GM19328 (cell line): ENCODE measurements around the gene NUP210L.
"Not testable (repeated sequence)": the region's sequence is repeated elsewhere in the genome, so short reads cannot be mapped to it uniquely, and the experiment has no call there.

Experiments used
- ATAC-seq: cut with Tn5 transposase; IDR thresholded peaks from one replicate; pipeline ENCODE4 v1.9.1; 2021; ENCODE audit warnings: mild to moderate bottlenecking, moderate library complexity; ENCODE audit not compliant: unreplicated experiment

Gene NUP210L

DNA sequence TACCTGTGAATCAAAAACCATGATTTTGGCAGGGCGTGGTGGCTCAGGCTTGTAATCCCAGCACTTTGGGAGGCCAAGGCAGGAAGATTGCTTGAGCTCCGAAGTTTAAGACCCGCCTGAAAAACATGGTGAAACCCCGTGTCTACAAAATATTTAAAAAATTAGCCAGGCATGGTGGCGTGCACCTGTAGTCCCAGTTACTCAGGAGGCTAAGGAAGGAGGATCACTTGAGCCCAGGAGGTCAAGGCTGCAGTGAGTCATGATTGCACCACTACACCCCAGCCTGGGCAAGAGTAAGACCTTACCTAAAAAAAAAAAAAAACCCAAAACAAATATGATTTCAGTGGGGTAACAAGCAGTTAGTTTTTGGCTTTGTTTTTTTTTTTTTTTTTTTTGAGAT lies 54.7 kb downstream of the NUP210L start:
- ATAC-seq: not testable (repeated sequence)

DNA sequence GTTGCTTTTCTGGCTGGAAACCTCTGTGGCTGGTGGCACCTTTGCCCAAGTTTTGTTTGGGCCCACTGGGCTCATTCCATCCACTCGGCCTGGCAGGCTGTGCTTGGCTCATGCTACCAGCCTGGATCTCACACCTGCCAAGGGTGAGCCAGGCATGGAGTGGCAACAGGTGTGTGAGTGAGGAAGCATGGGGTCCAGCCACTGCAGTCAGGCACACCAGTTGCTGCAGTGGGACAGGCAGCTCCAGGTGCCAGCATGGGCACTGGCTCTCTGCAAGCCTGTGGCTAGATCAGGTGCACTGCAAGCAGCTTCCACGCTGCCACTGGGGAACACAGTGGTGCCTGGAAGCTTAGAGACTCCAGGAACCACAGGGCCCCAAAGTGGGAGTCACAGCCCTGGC lies 57.0 kb downstream of the NUP210L start:
- ATAC-seq: no peak

DNA sequence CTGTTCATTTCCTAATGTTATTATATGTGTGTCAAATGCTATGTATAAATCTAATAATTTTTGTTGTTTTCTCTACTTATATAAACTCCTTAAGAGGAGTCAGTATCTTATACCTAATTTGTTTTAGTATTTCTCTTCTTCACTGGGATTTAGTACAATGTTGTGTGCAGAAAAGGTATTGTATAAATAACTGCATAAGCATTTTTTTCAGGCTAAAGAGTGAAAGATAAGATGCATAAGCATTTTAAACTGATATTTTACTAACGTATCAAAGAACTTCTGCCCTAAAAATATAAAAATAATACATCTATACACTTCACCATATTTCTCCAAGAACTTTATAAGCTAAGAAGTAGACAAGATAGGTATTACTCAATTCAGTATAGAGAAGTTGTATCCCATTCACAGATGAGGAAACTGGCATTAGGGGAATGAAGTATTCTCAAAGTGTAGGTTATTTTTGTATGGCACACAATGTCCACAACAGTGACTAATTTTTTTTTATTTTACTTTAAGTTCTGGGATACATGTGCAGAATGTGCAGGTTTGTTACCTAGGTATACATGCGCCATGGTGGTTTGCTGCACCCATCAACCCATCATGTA lies 59.3 kb downstream of the NUP210L start:
- no peak for ATAC-seq

DNA sequence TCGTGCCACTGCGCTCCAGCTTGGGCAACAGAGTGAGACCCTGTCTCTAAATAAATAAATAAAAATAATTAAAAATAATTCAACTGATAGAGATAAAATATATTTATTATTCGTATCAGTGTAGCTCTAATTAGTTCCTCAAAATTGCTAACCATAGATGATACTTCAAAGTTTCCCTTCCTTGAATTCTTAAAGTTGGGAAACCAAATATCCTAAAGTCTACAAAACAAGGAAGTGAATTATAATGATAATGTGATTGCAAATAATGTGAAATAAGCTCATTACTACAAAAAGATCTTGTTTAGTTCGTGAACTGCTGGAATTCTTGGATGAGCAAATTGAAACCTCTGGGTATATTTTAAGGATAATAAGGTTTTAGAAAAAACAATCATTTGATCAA lies 60.5 kb downstream of the NUP210L start:
- ATAC-seq: no peak

DNA sequence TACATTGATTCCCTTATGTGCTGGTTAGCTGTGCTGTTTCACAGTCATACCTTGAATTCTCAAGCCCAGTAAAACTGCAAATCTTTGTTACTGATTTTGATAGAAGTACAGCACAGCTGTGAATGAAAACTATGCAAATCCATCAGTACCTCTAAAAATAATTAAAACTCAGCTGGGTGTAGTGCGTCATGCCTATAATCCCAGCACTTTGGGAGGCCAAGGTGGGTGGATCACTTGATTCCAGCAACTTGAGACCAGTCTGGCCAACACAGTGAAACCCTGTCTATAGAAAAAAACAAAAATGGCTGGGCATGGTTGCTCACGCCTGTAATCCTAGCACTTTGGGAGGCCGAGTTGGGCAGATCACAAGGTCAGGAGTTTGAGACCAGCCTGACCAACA lies 61.2 kb downstream of the NUP210L start:
- ATAC-seq: no peak

DNA sequence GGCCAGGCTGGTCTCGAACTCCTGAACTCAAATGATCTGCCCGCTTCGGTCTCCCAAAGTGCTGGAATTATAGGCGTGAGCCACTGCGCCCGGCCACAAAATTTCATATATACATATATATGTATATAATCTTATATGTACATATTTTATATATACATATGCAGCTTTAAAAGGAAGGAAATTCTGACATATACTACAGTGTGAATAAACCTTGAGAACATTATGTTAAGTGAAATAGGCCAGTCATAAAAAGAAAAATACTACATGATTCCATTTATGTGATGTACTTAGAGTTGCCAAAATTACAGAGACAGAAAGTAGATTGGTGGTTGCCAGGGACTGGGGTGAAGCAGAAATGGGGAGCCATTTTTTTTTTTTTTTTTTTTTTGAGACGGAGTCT lies 63.2 kb downstream of the NUP210L start:
- no peak for ATAC-seq

DNA sequence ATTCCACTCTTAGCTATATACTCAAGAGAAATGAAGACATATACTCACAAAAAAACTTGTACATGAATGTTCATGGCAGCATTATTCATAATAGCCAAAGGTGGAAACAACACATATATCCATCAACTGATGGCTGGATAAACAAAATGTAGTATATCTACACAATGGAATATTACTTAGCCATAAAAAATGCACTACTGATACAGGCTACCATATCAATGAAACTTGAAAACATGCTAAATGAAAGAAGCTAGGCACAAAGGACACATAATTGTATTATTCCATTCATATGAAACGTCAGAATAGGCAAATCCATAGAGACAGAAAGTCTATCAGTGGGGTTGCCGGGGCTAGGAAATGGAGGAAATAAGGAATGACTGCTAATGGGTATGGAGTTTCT lies 67.3 kb downstream of the NUP210L start:
- ATAC-seq: no peak

DNA sequence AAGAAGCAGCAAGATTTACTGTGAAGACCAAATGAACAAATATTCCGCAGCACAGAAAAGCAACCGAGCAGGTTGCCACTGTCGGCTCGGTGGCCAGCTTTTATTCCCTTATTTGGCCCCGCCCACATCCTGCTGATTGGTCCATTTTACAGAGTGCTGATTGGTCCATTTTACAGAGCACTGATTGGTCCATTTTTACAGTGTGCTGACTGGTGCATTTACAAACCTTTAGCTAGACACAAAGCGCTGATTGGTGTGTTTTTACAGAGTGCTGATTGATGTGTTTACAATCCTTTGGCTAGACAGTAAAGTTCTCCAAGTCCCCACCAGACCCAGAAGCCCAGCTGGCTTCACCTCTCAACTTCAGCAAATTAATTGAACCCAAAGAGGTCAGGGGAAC lies 71.8 kb downstream of the NUP210L start:
- not testable (repeated sequence) for ATAC-seq

DNA sequence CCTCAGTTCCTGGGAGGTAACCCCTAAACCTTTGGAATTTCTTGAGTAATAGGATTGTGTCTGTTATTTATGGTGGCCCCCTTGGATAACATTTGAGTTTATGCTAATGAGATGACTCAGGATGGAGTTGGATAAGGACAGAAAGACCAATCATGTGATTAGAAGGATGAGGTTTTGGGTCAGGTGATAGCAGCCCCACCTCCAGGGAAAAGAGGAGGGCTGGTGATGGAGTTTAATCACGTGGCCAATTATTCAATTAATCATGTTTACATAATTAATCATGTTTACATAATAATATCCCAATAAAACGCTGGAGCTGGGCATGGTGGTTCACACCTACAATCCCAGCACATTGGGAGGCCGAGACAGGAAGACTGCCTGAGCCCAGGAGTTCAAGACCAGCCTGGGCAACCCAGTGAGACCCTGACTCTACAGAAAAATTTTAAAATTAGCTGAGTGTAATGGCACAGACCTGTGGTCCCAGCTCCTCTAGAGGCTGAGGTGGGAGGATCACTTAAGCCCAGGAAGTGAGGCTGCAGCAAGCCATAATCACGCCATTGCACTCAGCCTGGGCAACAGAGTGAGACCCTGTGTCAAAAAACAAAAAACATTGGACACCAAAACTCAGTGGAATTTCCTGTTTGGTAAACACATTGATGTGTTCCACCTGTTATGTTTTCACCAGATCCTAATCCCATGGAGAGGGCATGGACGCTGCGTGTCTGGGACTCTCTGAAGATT lies 73.3 kb downstream of the NUP210L start:
- ATAC-seq: no peak

DNA sequence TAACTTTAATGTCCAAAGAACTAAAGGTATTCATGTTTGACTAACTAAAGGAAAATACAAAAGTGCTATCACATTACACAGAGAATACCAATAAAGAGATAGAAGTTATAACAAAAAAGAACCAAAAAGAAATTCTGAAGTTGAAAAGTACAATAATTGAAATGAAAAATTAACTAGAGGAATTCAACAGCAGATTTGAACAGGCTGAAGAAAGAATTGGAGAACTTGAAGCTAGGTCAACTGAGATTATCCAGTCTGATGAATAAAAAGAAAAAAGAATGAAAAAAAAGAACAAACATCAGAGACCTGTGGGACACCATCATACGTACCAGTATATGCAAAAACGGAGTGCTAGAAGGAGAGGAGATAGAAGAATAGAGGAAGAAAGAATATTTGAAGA lies 78.5 kb downstream of the NUP210L start:
- no peak for ATAC-seq

DNA sequence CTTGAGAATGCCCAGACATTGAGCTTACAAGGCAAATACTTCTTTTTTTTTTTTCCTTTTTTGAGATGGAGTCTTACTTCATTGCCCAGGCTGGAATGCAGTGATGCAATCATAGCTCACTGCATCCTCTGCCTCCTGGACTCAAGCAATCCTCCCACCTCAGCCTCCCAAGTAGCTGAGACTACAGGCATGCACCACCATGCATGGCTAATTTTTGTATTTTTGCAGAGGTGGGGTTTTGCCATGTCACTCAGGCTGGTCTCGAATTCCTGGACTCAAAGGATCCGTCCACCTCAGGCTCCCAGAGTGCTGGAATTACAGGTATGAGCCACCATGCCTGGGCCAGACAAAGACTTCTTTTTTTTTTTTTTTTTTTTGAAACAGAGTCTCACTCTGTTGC lies 79.1 kb downstream of the NUP210L start:
- no peak for ATAC-seq

DNA sequence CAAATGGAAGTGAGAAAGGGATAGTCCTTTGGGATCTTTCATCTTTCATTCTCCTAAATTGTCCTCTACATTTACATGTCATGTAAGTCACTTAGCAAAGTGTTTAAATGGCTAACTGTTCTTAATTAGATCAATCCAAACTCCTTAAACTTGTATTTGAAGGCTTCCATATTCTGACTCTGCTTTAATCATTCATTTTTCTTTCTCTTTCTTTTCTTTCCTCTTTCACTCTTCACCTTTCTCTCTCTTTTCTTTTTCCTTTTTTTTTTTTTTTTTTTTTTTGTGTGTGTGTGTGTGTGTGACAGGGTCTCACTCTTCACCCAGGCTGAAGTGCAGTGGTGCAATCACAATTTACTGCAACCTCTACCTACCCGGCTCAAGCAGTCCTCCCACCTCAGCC lies 92.6 kb downstream of the NUP210L start:
- ATAC-seq: no peak

DNA sequence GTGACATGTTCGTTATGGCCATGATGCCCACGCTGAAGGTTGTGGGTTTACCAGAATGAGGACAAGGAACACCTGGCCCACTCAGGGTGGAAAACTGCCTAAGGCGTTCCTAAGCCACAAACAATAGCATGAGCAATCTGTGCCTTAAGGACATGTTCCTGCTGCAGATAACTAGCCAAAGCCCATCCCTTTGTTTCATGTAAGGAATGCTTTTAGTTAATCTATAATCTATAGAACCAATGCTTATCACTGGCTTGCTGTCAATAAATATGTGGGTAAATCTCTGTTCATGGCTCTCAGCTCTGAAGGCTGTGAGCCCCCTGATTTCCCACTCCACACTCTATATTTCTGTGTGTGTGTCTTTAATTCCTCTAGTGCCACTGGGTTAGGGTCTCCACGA lies 107.4 kb downstream of the NUP210L start:
- not testable (repeated sequence) for ATAC-seq

DNA sequence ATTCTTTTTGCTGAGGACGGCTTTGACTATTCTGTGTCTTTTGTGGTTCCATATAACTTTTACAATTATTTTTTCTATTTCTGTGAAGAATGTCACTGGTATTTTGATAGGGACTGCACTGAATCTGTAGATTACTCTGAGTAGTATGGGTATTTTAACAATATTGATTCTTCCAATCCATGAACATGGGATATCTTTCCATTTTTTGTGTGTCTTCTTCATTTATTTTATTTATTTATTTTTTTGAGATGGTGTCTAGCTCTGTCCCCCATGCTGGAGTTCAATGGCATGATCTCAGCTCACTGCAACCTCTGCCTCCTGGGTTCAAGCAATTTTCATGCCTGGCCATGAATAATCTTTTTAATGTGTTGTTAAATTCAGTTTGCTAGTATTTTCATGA lies 121.2 kb downstream of the NUP210L start:
- not testable (repeated sequence) for ATAC-seq

DNA sequence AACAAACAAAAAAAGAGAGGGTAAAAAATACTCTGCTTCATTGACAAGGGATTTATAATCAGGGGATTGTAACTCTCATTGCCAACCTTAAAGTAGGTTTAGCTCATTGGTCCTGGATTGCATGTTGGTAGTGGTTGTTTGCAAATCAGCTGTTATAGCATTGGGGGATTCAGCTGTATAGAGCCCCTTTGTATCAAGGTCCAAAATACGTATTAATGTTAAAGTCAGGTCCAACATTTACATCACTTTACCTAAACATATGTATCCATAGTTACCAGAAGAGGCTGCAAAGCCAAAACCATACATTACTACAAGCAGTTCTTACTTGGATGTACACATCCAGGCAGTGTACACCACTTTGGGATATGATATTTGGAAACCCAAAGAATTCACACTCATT lies 134.9 kb downstream of the NUP210L start:
- no peak for ATAC-seq

DNA sequence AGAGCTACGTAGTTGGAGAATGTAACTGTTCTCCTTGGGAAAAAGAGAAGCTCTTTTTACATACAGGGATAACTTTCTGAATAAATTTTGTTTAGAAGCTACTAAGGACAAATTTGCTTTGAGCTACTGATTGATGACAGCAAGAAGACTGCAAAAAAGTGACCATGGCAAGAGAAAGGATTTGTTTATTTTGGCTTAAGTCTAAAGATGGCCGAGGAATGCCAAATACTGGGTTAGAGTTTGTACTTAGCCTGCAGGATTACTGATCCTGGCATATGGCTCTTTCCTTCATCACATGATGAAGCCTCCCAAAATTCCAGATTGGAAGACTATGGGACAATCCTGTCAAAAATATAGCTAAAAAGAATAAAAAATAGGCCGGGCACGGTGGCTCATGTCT lies 135.6 kb downstream of the NUP210L start:
- ATAC-seq: no peak

DNA sequence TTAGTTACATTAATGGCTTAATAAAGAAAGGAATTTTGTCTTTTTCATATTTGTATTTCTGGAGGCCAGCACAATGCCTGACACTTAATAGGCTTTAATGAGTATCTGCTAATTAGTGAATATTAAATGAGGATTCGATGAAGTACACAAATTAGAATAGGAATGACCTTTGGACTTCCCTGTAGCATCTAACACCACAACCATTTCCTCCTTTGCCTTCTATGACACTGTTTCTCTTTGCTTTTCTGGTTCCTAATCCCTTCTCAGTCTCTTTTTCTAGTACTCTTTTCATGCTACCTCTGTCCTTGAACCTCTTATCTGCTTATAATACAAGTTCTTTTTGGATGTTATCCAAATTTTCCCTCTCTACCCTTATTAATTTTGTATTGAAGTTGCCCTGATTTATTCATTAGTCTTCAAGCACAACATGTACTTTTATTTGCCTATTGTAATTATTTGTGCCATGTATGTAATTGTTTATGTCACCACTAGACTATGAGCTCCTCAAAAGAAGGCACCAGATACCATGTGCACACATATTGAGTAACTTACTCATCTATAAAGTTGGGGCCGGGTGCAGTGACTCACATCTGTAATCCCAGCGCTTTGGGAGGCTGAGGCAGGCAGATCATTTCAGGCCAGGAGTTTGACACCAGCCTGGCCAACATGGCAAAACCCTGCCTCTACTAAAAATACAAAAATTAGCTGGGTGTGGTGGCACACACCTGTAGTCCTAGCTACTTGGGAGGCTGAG lies 140.5 kb downstream of the NUP210L start:
- ATAC-seq: no peak

DNA sequence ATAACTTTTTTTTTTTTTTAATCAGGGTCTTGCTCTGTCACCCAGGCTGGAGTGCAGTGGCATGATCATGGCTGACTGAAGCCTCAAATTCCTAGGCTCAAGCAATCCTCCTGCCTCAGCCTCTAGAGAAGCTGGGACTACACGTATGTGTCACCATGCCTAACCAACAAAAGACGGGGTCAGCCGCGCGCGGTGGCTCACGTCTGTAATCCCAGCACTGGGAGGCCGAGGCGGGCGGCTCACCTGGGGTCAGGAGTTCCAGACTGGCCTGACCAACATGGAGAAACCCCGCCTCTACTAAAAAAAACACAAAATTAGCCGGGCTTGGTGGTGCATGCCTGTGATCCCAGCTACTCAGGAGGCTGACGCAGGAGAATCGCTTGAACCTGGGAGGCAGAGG lies 142.3 kb downstream of the NUP210L start:
- not testable (repeated sequence) for ATAC-seq

DNA sequence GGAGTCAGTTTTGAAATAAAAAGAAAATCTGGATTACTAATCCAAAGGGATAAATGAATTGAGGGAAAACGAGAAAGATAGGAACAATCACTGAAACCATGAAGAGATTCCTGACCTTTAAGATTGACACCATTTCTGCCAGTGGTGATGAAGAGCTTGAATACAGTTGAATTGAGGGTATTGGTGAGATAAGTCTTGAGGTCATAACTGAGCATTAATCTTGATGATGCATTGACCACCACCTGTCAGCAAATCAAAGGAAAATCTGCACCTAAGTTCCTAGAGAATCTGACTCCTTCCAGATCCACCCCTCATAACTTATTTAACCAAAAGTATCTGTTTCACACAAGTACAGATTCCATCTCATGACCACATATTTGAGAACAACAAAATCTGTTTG lies 142.7 kb downstream of the NUP210L start:
- no peak for ATAC-seq

DNA sequence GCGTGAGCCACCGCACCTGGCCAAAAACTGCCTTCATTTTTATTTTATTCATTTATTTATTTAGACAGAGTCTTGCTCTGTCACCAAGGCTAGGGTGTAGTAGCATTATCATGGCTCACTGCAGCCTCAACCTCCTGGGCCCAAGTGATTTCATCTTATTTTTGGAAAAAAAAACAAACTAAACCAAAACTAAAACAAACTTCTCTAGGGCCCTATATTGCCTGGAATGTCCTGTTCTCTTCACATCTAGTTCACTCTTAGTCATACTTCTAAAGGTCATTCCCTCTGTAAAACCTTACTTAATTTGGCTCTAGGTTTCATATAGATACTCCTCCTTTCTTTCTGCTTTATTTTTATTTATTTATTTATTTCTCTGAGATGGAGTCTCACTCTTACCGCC lies 148.7 kb downstream of the NUP210L start:
- no peak for ATAC-seq

DNA sequence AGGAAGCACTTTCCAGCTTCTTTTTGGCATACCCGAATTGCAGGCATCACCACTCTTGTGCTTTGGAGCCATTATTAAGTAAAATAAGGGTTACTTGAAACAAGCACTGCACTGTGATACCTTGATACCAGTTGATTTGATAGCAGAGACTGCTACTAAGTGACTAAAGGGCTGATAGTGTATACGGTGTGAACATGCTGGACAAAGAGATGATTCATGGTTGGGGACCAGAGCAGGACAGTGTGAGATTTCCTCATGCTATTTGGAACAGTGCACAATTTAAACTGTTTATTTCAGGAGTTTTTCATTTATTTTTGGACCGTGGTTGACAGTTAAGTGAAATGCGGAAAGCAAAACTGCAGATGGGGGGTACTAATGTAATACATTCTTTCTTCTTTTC lies 154.5 kb downstream of the NUP210L start:
- no peak for ATAC-seq

DNA sequence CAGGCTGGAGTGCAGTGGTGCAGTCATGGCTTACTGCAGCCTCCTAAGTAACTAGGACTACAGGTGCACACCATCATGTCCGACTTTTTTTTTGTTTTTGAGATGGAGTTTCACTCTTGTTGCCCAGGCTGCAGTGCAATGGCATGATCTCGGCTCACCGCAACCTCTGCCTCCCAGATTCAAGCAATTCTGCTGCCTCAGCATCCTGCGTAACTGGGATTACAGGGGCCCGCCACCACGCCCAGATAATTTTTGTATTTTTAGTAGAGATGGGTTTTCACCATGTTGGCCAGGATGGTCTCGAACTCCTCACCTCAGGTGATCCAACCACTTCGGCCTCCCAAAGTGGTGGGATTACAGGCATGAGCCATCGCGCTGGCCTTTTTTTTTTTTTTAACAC lies 158.0 kb downstream of the NUP210L start:
- not testable (repeated sequence) for ATAC-seq
